ENCODE measurements around the gene OTX2.

The OTX2 gene

DNA sequence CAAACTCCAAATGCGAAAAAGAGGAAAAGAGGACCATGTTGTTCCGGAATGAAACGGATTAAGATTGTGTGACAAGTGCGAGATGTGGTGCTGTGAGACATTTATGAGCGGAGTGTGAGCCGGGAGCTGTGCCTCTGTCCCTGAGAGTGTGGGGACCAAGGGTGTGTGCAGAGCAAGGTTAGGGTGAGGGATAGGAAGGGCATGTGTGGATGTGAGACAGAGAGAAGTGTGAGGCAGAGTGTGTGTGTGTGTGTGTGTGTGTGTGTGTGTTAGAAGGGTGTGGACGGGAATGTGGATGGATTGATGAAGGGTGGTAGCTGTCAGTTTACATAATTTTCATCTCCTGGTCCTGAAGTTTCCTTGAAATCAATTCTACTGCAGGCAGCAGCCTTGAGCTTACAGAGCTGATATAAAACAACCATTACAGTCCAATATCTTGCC is 4.3 kb upstream of the OTX2 start:
- Histone ChIP-seq H3K9me3 (replicated peaks in 1 of 11) (peaks cover 12 to 44% (median 29%) of the 10 kb centered on the region in 11 experiments), H3K4me3 (no peak overlapping the region), H3K36me3 (no peaks in the 10 kb centered on the region), H4K20me1 (peaks cover 0 to 31% (median 0%) of the 10 kb centered on the region in 11 experiments; a peak in 6 of 22 replicates), H3K4me2 (no peak overlapping the region), H3K27ac (no peak overlapping the region), H3K27me3 (peaks cover 88 to 94% (median 90%) of the 10 kb centered on the region in 11 experiments), H3K4me1 (peaks cover 7 to 13% (median 11%) of the 10 kb centered on the region in 10 experiments; a peak in 19 of 20 replicates), H3K9ac (no peak overlapping the region)
- TF ChIP-seq Cebpa-rat (IDR thresholded peaks at IDR 0.05): no peak

DNA sequence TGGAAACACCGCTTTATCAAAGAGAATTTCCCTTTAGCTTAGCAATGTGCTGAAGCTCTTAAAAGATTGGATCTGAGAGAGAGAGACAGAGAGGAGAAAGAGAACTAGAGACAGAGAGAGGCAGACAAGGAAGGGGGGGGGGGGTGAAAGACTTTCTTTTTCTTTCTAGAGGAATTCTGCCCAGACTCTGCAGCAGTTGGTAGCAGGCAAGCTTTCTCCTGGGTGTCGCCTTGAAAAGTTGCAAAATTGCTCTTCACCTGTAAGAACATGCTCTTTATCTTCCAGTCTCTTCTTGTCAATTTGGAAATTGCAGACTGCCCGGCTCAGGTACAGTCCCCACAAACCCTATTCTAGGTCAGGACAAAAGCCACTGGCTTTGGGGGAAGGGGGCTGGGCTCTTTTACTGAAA is 2.9 kb upstream of the OTX2 start:
- no peak for TF ChIP-seq Cebpa-rat (IDR thresholded peaks at IDR 0.05)
- peaks cover 26 to 58% (median 43%) of the 10 kb centered on the region in 11 experiments for H3K9me3 ChIP-seq (replicated peaks in 1 of 11)
- H3K4me1 ChIP-seq: peaks cover 7 to 13% (median 11%) of the 10 kb centered on the region in 10 experiments; a peak in 19 of 20 replicates
- no peaks in the 10 kb centered on the region for H3K36me3 ChIP-seq
- H3K4me2 ChIP-seq: no peak overlapping the region
- H3K27me3 ChIP-seq: peaks cover 83 to 100% (median 100%) of the 10 kb centered on the region in 11 experiments
- no peak overlapping the region for H3K4me3 ChIP-seq
- H4K20me1 ChIP-seq: peaks cover 0 to 31% (median 0%) of the 10 kb centered on the region in 11 experiments; a peak in 6 of 22 replicates
- no peak overlapping the region for H3K27ac ChIP-seq
- H3K9ac ChIP-seq: no peak overlapping the region

DNA sequence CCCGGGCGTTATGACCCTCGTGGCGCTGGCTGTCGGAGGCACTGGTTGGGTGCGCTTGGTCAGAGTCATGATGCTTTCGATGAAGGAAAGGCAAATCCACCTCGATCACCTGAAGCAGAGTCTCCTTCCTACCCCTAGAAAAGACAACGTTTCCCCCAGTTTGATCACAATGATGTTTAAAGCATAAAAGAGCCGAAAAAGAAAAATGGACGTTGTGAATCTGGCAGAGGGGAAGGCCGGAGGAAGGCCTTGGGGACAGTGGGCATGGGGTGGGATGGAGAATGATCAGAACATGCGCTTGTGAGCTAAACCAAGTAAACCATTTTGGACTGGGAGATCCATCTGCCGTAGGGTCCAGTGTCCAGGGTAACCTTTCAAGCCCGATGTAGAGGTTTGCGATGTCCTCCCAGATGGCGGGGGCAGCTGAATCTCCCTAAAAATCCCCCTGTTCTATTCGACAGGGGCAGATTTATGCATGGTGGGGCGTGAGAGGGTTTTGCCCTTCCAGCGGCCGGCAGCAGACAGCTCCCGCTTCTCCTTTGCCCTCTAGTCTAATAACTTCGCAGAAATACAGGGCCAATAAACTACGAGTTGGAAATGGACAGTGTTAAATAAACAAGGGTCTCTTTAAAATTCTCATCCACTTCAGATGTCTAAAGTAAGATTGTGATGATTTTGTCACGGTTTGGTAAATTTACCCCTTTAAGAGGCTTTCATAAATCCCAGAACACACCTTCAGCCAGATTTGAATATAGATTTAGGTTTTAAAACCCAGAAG is 2.3 kb upstream of the OTX2 start:
- peaks cover 0 to 31% (median 0%) of the 10 kb centered on the region in 11 experiments; a peak in 6 of 22 replicates for H4K20me1 ChIP-seq
- H3K4me2 ChIP-seq: no peak overlapping the region
- no peak overlapping the region for H3K27ac ChIP-seq
- no peaks in the 10 kb centered on the region for H3K36me3 ChIP-seq
- H3K4me3 ChIP-seq: no peak overlapping the region
- H3K9ac ChIP-seq: no peak overlapping the region
- peaks cover 79 to 100% (median 97%) of the 10 kb centered on the region in 11 experiments for H3K27me3 ChIP-seq
- H3K9me3 ChIP-seq (replicated peaks in 1 of 11): peaks cover 32 to 60% (median 48%) of the 10 kb centered on the region in 11 experiments
- peaks cover 5 to 7% (median 6%) of the 10 kb centered on the region in 10 experiments; a peak in 19 of 20 replicates for H3K4me1 ChIP-seq
- no peak for TF ChIP-seq Cebpa-rat (IDR thresholded peaks at IDR 0.05)

DNA sequence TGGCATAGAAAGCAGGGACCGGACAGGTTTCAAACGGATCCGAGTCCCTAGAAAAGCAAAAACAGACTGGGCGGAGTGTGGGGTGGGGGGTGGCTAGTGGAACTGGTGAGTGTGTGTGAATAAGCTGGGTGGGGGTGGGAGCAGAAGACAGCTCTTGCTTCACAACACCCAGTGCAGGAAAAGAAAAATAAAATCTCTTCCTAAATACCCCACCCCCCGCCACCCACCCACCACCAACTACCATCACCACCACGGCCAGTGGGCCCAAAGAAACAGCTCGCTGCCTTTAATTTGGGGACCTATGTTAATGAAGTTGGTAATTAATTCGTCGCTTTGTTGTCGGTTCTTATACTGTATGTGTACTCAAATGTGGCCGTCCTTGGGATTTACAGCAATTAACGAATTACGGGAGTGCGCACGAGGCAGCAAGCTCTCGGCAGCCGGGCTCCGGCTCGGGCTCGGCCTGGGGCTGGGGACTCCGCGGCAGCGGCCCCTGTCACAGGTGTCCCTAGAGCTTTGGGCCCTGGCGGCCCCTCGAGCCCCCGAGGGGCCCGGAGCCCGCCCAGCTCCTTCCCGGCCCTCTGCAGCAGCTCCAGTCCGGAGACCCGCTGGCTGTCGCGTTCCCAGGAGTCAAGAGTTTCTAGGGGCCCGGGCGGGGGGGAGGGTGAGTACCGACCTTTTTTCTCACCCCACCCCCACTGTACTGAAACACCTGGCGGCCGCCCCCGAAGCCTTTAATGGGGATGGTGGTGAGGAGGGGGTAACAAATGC is 1.5 kb upstream of the OTX2 start:
- TF ChIP-seq Cebpa-rat (IDR thresholded peaks at IDR 0.05): no peak
- Histone ChIP-seq H3K4me3 (no peak overlapping the region), H4K20me1 (peaks cover 0 to 31% (median 0%) of the 10 kb centered on the region in 11 experiments; a peak in 6 of 22 replicates), H3K4me2 (no peak overlapping the region), H3K36me3 (no peaks in the 10 kb centered on the region), H3K27ac (no peak overlapping the region), H3K9ac (no peak overlapping the region), H3K27me3 (peaks cover 77 to 100% (median 97%) of the 10 kb centered on the region in 11 experiments), H3K9me3 (replicated peaks in 1 of 11) (peaks cover 36 to 59% (median 49%) of the 10 kb centered on the region in 11 experiments), H3K4me1 (no peaks in the 10 kb centered on the region; a peak in 1 of 20 replicates)

DNA sequence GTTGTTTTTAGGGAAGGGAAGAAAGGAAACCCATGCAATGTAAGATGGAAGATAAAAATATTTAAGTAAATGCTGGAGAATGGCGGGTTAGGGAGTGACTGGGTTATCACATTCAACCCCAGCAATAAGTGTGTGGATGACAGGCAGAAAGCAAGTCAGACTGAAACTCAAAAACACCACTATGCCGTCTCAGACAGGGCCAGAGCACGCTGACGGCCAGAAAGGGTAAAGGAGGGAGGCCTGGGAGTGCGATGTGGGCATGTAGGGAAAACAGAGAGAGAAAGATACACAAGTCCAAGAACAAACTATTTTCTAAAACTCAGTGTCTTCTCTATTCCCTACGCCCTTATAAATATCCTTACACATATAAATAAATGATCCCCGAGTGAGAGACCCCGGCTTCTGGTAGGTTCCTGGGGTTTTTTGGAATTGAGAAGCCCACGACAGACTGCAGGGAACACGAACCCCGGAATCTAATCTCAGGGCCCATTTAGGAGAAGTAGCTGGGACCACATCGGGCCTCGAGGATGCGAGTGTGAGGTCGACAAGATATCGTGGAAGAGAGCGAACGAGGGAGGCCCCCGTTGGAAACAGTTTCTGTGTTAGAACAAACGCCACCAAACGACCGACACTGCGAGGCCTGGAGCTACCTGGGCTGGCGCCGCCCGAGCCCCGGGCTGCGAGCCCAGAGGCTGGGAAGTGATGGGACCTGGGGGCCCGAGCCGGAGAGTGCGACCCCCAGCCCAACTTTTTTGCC is 735 bp upstream of the OTX2 start:
- H3K36me3 ChIP-seq: no peaks in the 10 kb centered on the region
- H3K9ac ChIP-seq: no peak overlapping the region
- TF ChIP-seq Cebpa-rat (IDR thresholded peaks at IDR 0.05): no peak
- H3K27ac ChIP-seq: no peak overlapping the region
- H3K9me3 ChIP-seq (replicated peaks in 1 of 11): peaks cover 34 to 54% (median 43%) of the 10 kb centered on the region in 11 experiments
- H3K4me2 ChIP-seq: no peak overlapping the region
- H3K27me3 ChIP-seq: peaks cover 77 to 100% (median 97%) of the 10 kb centered on the region in 11 experiments
- no peak overlapping the region for H3K4me3 ChIP-seq
- H3K4me1 ChIP-seq: peaks cover 0 to 6% (median 0%) of the 10 kb centered on the region in 10 experiments; a peak in 4 of 20 replicates
- H4K20me1 ChIP-seq: peaks cover 0 to 31% (median 0%) of the 10 kb centered on the region in 11 experiments; a peak in 6 of 22 replicates

DNA sequence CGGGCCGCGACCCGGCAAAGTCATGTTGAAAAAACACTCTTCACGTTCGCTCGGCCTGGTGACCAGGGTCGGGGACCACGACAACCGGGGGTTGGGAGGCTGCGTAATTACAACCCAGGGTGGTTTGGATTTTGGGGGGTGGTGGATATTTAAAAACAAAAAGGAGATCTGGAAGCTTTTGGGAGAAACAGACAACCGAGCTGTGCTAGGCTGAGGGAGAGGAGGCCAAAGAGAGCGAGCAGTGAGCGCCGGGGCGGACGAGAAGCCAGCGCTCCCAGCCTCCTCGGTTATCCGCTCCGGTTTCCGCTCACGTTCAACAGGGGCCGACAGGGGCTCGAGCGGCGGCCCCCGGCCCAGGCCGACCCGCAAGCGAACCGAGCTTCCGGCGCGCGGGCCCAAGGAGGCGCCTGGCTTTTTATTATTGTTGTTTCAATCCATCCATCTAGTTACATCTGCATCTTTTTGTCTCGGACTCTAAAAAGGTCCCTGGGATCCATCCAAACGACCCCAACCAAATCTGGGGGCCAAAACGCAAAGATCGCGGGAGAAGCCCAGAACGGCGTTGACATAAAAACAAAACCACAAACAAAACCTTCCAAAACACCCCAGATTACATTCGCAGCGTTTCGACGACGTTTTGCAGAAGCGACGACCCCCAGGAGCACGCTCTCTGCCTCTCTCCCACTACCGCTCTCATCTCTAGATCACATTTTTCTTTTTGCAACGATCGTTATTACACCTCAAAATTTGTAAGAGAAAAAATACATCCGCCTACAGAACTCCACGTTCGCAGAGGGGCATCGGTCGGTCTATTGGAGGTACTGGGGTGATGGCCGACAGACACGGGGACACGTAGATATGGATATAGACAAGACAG is 771 bp downstream of the OTX2 start:
- Histone ChIP-seq H3K36me3 (no peaks in the 10 kb centered on the region), H3K27ac (no peak overlapping the region), H3K9ac (no peak overlapping the region), H3K27me3 (peaks cover 77 to 100% (median 96%) of the 10 kb centered on the region in 11 experiments), H3K4me2 (no peak overlapping the region), H4K20me1 (peaks cover 0 to 17% (median 0%) of the 10 kb centered on the region in 11 experiments; a peak in 6 of 22 replicates), H3K4me1 (peaks cover 0 to 9% (median 0%) of the 10 kb centered on the region in 10 experiments; a peak in 4 of 20 replicates), H3K9me3 (replicated peaks in 1 of 11) (peaks cover 35 to 63% (median 51%) of the 10 kb centered on the region in 11 experiments), H3K4me3 (no peak overlapping the region)
- no peak for TF ChIP-seq Cebpa-rat (IDR thresholded peaks at IDR 0.05)

DNA sequence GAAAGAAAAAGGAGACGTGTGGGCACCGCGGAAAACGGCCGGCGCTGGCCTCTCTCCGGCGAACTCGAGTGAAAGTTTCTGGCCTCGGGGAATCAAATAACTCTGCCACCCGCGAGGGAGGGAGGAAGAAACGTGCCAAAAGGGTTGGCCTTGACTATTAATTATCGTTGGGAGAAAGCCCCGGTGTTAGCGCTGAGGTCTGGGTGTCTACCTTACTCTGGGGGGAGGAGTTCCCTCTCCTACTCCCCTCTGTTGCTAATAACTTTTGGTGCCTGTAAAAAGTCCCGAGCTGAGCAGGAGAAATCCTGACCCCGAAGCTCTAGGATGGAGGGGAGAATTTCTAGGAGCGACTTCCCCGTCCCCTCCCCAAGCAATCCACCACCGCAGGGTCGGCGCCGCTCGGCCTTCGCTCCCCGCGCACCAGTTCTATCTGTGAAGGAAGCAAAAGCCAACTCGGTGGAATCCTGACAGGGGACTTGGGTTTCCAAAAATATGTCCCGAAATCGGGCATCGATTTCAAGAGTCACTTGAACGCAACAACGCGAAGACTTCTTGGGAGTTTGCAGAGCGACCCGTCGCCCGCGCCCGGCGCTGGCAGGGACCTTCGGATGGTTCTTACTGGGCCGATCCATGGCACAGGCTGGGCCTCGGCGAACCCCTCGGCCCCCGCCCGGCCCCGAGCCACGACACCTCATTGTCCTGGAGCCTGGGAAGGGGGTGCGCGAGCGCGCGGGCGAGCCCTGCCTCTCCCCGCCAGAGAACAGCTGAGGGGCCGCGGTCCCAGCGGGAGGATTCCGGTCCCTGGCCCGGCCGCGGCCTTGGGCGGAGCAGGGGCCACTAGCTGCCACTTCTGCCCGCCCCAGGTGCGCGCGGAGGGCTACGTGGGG is 1.7 kb downstream of the OTX2 start:
- H3K27ac ChIP-seq: no peak overlapping the region
- peaks cover 0 to 9% (median 0%) of the 10 kb centered on the region in 10 experiments; a peak in 4 of 20 replicates for H3K4me1 ChIP-seq
- no peak overlapping the region for H3K9ac ChIP-seq
- H3K9me3 ChIP-seq (replicated peaks in 1 of 11): peaks cover 42 to 72% (median 56%) of the 10 kb centered on the region in 11 experiments
- peaks cover 0 to 11% (median 0%) of the 10 kb centered on the region in 11 experiments; a peak in 4 of 22 replicates for H4K20me1 ChIP-seq
- no peak for TF ChIP-seq Cebpa-rat (IDR thresholded peaks at IDR 0.05)
- H3K36me3 ChIP-seq: no peaks in the 10 kb centered on the region
- H3K27me3 ChIP-seq: peaks cover 71 to 100% (median 96%) of the 10 kb centered on the region in 11 experiments
- H3K4me3 ChIP-seq: no peak overlapping the region
- H3K4me2 ChIP-seq: no peak overlapping the region

All from BLaER1 treated with 17β-estradiol and CSF1 and Interleukin-3, amounts not matched to agents 10 nM and 100 nM (cell line).